ENCODE measurements around the gene MATN4.
A peak's percentile ranks its signal among the peaks of the same experiment; 100 is the strongest.

MATN4 gene

GRCh38 chr20:45344168-45344860 lies 36.2 kb upstream of the MATN4 start:
- Histone ChIP-seq H3K4me1 (ENCODE audit: insufficient read depth, low read length) (peaks cover 69% of the 10 kb centered on the region), H3K9ac (ENCODE audit: low read depth, low read length) (peak overlapping the region; percentile 10; the same call in 1 of the 2 replicates), H3K9me3 (ENCODE audit: control insufficient read depth, insufficient read depth, low read length) (no peaks in the 10 kb centered on the region), H3K36me3 (ENCODE audit: insufficient read depth, low read length) (no peaks in the 10 kb centered on the region; the same call in 1 of the 2 replicates)

GRCh38 chr20:45343532-45344167 lies 35.6 kb upstream of the MATN4 start:
- H3K36me3 ChIP-seq (ENCODE audit: insufficient read depth, low read length), result no peaks in the 10 kb centered on the region; the same call in 1 of the 2 replicates
- peaks cover 75% of the 10 kb centered on the region for H3K4me1 ChIP-seq (ENCODE audit: insufficient read depth, low read length)
- H3K9ac ChIP-seq (ENCODE audit: low read depth, low read length), result peak overlapping the region; percentile 10
- no peaks in the 10 kb centered on the region for H3K9me3 ChIP-seq (ENCODE audit: control insufficient read depth, insufficient read depth, low read length)

- Histone ChIP-seq H3K36me3 (ENCODE audit: insufficient read depth, low read length) (no peaks in the 10 kb centered on the region; the same call in 1 of the 2 replicates), H3K4me1 (ENCODE audit: insufficient read depth, low read length) (peaks cover 80% of the 10 kb centered on the region), H3K9me3 (ENCODE audit: control insufficient read depth, insufficient read depth, low read length) (no peaks in the 10 kb centered on the region), H3K9ac (ENCODE audit: low read depth, low read length) (peak overlapping the region; percentile 10)
Observed at GRCh38 chr20:45342855-45343531, 34.9 kb upstream of the MATN4 start.

- no peaks in the 10 kb centered on the region for H3K9me3 ChIP-seq (ENCODE audit: control insufficient read depth, insufficient read depth, low read length)
Observed at GRCh38 chr20:45341939-45342854, 34.1 kb upstream of the MATN4 start.

GRCh38 chr20:45341579-45341938 lies 33.5 kb upstream of the MATN4 start:
- Histone ChIP-seq H3K36me3 (ENCODE audit: insufficient read depth, low read length) (no peaks in the 10 kb centered on the region; the same call in 1 of the 2 replicates), H3K9me3 (ENCODE audit: control insufficient read depth, insufficient read depth, low read length) (no peaks in the 10 kb centered on the region), H3K4me1 (ENCODE audit: insufficient read depth, low read length) (peaks cover 89% of the 10 kb centered on the region), H3K9ac (ENCODE audit: low read depth, low read length) (peak overlapping the region; percentile 34)

More at GRCh38 chr20:45341939-45342854, 34.1 kb upstream of the MATN4 start:
- Histone ChIP-seq H3K9ac (ENCODE audit: low read depth, low read length) (peak overlapping the region; percentile 34), H3K4me1 (ENCODE audit: insufficient read depth, low read length) (peaks cover 87% of the 10 kb centered on the region), H3K36me3 (ENCODE audit: insufficient read depth, low read length) (no peaks in the 10 kb centered on the region; the same call in 1 of the 2 replicates)

- Histone ChIP-seq H3K36me3 (ENCODE audit: insufficient read depth, low read length) (no peaks in the 10 kb centered on the region; the same call in 1 of the 2 replicates), H3K4me1 (ENCODE audit: insufficient read depth, low read length) (peaks cover 83% of the 10 kb centered on the region), H3K9ac (ENCODE audit: low read depth, low read length) (no peak overlapping the region), H3K9me3 (ENCODE audit: control insufficient read depth, insufficient read depth, low read length) (no peaks in the 10 kb centered on the region)
Observed at GRCh38 chr20:45340951-45341350, 32.9 kb upstream of the MATN4 start.

- H3K9ac ChIP-seq (ENCODE audit: low read depth, low read length), result no peak overlapping the region
- H3K9me3 ChIP-seq (ENCODE audit: control insufficient read depth, insufficient read depth, low read length), result no peaks in the 10 kb centered on the region
- H3K36me3 ChIP-seq (ENCODE audit: insufficient read depth, low read length), result no peaks in the 10 kb centered on the region; the same call in 1 of the 2 replicates
- peaks cover 77% of the 10 kb centered on the region for H3K4me1 ChIP-seq (ENCODE audit: insufficient read depth, low read length)
Observed at GRCh38 chr20:45340236-45340847, 32.2 kb upstream of the MATN4 start.

GRCh38 chr20:45339799-45340198 lies 31.7 kb upstream of the MATN4 start:
- H3K36me3 ChIP-seq (ENCODE audit: insufficient read depth, low read length), result no peaks in the 10 kb centered on the region; the same call in 1 of the 2 replicates
- H3K9ac ChIP-seq (ENCODE audit: low read depth, low read length), result no peak overlapping the region
- peaks cover 71% of the 10 kb centered on the region for H3K4me1 ChIP-seq (ENCODE audit: insufficient read depth, low read length)
- H3K9me3 ChIP-seq (ENCODE audit: control insufficient read depth, insufficient read depth, low read length), result no peaks in the 10 kb centered on the region

GRCh38 chr20:45339084-45339483 lies 31.0 kb upstream of the MATN4 start:
- H3K36me3 ChIP-seq (ENCODE audit: insufficient read depth, low read length), result no peaks in the 10 kb centered on the region; the same call in 1 of the 2 replicates
- no peak overlapping the region for H3K9ac ChIP-seq (ENCODE audit: low read depth, low read length)
- peaks cover 64% of the 10 kb centered on the region for H3K4me1 ChIP-seq (ENCODE audit: insufficient read depth, low read length)
- no peaks in the 10 kb centered on the region for H3K9me3 ChIP-seq (ENCODE audit: control insufficient read depth, insufficient read depth, low read length)

GRCh38 chr20:45338121-45339030 lies 30.3 kb upstream of the MATN4 start:
- no peaks in the 10 kb centered on the region; the same call in 1 of the 2 replicates for H3K36me3 ChIP-seq (ENCODE audit: insufficient read depth, low read length)
- no peaks in the 10 kb centered on the region for H3K9me3 ChIP-seq (ENCODE audit: control insufficient read depth, insufficient read depth, low read length)
- no peak overlapping the region for H3K9ac ChIP-seq (ENCODE audit: low read depth, low read length)
- peaks cover 57% of the 10 kb centered on the region for H3K4me1 ChIP-seq (ENCODE audit: insufficient read depth, low read length)

GRCh38 chr20:45337367-45338120 lies 29.4 kb upstream of the MATN4 start:
- H3K9ac ChIP-seq (ENCODE audit: low read depth, low read length), result no peak overlapping the region
- no peaks in the 10 kb centered on the region for H3K9me3 ChIP-seq (ENCODE audit: control insufficient read depth, insufficient read depth, low read length)
- peaks cover 49% of the 10 kb centered on the region for H3K4me1 ChIP-seq (ENCODE audit: insufficient read depth, low read length)
- peaks cover 4% of the 10 kb centered on the region; the same call in 1 of the 2 replicates for H3K36me3 ChIP-seq (ENCODE audit: insufficient read depth, low read length)
